Measurements from ENCODE around the gene CNOT10.
"Not testable (repeated sequence)": the region's sequence is repeated elsewhere in the genome, so short reads cannot be mapped to it uniquely, and the experiment has no call there.

Gene CNOT10

DNA sequence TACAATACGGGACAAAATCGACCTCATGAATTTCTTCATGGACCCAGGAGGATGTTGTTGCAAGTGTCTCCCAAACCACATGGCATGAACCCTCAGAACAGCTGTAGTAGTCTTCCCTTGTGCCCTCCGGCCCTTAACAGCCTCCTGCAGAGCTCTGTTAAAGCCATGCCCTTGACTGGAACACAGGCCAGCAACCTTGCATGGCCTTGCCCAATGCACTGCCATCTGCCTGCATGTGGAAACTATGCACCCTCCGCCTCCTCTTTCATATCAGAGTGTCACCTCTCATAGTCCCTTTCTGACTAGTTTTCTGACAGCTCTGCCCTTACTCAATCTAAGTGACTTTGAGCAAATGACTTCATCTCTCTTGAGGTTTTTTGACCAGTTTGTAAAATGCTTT is 93.4 kb downstream of the CNOT10 start:
- Histone ChIP-seq H3K27me3 (ENCODE audit: control insufficient read depth, insufficient read depth, low read length) (peaks cover 4% of the 10 kb centered on the region), H3K4me3 (ENCODE audit: low read length) (no peak overlapping the region), H3K9ac (ENCODE audit: low read length) (no peak overlapping the region), H3K9me3 (ENCODE audit: control insufficient read depth, low read length) (no peaks in the 10 kb centered on the region), H3K36me3 (ENCODE audit: control insufficient read depth, insufficient read depth, low read length) (no peaks in the 10 kb centered on the region), H3K4me1 (ENCODE audit: control insufficient read depth, insufficient read depth, low read length) (peaks cover 4% of the 10 kb centered on the region)

GRCh38 chr3:32780071-32780734 is 95.2 kb downstream of the CNOT10 start:
- no peak overlapping the region for H3K4me3 ChIP-seq (ENCODE audit: low read length)
- no peaks in the 10 kb centered on the region for H3K9me3 ChIP-seq (ENCODE audit: control insufficient read depth, low read length)
- peaks cover 4% of the 10 kb centered on the region for H3K4me1 ChIP-seq (ENCODE audit: control insufficient read depth, insufficient read depth, low read length)
- H3K27me3 ChIP-seq (ENCODE audit: control insufficient read depth, insufficient read depth, low read length), result peaks cover 4% of the 10 kb centered on the region
- no peaks in the 10 kb centered on the region for H3K36me3 ChIP-seq (ENCODE audit: control insufficient read depth, insufficient read depth, low read length)
- H3K9ac ChIP-seq (ENCODE audit: low read length), result no peak overlapping the region

DNA sequence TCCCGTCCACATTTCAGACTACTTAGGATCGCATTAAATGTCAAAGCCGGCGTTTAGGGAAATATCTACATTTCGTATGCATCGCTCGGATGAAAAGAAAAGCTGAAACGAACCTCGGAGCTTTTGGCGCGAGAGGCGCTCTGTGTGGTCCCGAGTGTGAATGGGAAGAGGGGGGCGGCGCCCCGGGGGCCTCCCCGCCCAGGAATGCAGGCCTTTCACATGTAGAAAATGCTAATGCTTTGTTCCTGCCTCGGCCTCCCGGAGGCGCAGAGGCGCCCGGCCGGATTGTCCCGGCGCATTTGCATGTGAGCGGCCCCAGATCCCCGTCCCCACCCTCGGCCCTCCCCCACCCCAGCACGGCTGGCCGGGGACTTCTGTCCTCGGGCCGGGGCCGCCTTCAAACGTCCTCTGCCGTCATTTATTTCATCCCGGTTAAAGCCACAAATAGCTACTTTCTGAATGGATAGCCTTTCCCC is 95.8 kb downstream of the CNOT10 start:
- H3K4me3 ChIP-seq (ENCODE audit: low read length), result peak overlapping the region; percentile 66
- no peaks in the 10 kb centered on the region for H3K36me3 ChIP-seq (ENCODE audit: control insufficient read depth, insufficient read depth, low read length)
- H3K9me3 ChIP-seq (ENCODE audit: control insufficient read depth, low read length), result no peaks in the 10 kb centered on the region
- no peak overlapping the region for H3K9ac ChIP-seq (ENCODE audit: low read length)
- peaks cover 4% of the 10 kb centered on the region for H3K27me3 ChIP-seq (ENCODE audit: control insufficient read depth, insufficient read depth, low read length)
- H3K4me1 ChIP-seq (ENCODE audit: control insufficient read depth, insufficient read depth, low read length), result peaks cover 4% of the 10 kb centered on the region

DNA sequence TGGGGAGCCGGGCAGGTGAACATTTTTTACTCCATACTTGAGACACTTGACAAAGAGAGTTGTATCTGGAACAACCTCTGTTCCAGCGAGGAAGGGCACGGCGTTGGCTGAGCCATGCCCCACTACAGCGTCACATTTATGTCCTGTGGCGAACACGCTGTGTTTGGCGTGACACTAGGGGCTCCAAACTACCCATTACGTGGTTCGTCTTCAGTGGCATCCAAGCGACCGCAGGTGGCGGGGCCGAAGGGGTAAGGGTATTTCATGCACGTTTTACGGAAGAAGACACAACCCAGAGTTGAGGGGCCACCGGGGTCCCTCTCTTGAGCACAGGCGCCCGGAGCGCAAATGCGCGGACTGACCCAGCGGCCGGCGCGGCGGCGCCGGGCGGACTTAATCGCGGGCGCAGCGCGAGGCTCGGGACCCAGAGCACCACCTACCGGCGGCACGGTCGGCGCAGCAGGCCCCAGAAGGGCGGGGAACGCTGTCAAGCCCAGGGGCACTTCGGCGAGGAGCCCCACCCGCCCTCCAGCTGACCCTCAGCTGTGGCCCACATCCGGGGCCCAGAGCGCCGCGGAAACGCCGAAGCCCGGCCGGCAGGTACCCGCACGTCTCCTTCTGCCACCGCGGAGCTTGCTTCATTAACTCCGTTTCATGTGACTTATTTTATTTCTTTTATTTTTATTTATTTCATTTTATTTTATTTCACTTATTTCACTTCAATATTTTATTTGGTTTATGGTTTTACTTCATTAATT is 96.4 kb downstream of the CNOT10 start:
- H3K4me3 ChIP-seq (ENCODE audit: low read length), result peak overlapping the region; percentile 66
- no peak overlapping the region for H3K9ac ChIP-seq (ENCODE audit: low read length)
- peaks cover 4% of the 10 kb centered on the region for H3K27me3 ChIP-seq (ENCODE audit: control insufficient read depth, insufficient read depth, low read length)
- H3K9me3 ChIP-seq (ENCODE audit: control insufficient read depth, low read length), result no peaks in the 10 kb centered on the region
- H3K4me1 ChIP-seq (ENCODE audit: control insufficient read depth, insufficient read depth, low read length), result peaks cover 4% of the 10 kb centered on the region
- H3K36me3 ChIP-seq (ENCODE audit: control insufficient read depth, insufficient read depth, low read length), result no peaks in the 10 kb centered on the region

DNA sequence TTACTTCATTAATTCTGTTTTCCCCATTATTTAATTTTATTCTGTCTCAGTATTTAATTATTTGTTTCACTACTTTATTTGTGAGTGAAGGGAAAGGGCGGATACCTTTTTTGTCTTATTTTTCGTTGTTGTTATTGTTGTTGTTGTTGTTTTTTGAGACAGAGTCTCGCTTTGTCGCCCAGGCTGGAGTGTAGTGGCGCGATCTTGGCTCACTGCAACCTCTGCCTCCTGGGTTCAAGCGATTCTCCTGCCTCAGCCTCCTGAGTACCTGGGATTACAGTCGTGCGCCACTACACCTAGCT is 96.9 kb downstream of the CNOT10 start:
- not testable (repeated sequence) for H3K9me3 ChIP-seq (ENCODE audit: control insufficient read depth, low read length); H3K4me1 ChIP-seq (ENCODE audit: control insufficient read depth, insufficient read depth, low read length); H3K27me3 ChIP-seq (ENCODE audit: control insufficient read depth, insufficient read depth, low read length); H3K4me3 ChIP-seq (ENCODE audit: low read length); H3K36me3 ChIP-seq (ENCODE audit: control insufficient read depth, insufficient read depth, low read length); H3K9ac ChIP-seq (ENCODE audit: low read length)

- H3K4me3 ChIP-seq (ENCODE audit: low read length), result no peak overlapping the region
- no peak overlapping the region for H3K9ac ChIP-seq (ENCODE audit: low read length)
- H3K36me3 ChIP-seq (ENCODE audit: control insufficient read depth, insufficient read depth, low read length), result no peaks in the 10 kb centered on the region
- peaks cover 4% of the 10 kb centered on the region for H3K4me1 ChIP-seq (ENCODE audit: control insufficient read depth, insufficient read depth, low read length)
- H3K9me3 ChIP-seq (ENCODE audit: control insufficient read depth, low read length), result no peaks in the 10 kb centered on the region
- H3K27me3 ChIP-seq (ENCODE audit: control insufficient read depth, insufficient read depth, low read length), result peaks cover 4% of the 10 kb centered on the region
Measured at GRCh38 chr3:32782407-32782806, 97.4 kb downstream of the CNOT10 start.

- no peaks in the 10 kb centered on the region for H3K4me1 ChIP-seq (ENCODE audit: control insufficient read depth, insufficient read depth, low read length)
- H3K9ac ChIP-seq (ENCODE audit: low read length), result no peak overlapping the region
- no peak overlapping the region for H3K4me3 ChIP-seq (ENCODE audit: low read length)
- H3K9me3 ChIP-seq (ENCODE audit: control insufficient read depth, low read length), result no peaks in the 10 kb centered on the region
- H3K36me3 ChIP-seq (ENCODE audit: control insufficient read depth, insufficient read depth, low read length), result no peaks in the 10 kb centered on the region
- H3K27me3 ChIP-seq (ENCODE audit: control insufficient read depth, insufficient read depth, low read length), result no peaks in the 10 kb centered on the region
Measured at GRCh38 chr3:32791833-32792232, 106.8 kb downstream of the CNOT10 start.

DNA sequence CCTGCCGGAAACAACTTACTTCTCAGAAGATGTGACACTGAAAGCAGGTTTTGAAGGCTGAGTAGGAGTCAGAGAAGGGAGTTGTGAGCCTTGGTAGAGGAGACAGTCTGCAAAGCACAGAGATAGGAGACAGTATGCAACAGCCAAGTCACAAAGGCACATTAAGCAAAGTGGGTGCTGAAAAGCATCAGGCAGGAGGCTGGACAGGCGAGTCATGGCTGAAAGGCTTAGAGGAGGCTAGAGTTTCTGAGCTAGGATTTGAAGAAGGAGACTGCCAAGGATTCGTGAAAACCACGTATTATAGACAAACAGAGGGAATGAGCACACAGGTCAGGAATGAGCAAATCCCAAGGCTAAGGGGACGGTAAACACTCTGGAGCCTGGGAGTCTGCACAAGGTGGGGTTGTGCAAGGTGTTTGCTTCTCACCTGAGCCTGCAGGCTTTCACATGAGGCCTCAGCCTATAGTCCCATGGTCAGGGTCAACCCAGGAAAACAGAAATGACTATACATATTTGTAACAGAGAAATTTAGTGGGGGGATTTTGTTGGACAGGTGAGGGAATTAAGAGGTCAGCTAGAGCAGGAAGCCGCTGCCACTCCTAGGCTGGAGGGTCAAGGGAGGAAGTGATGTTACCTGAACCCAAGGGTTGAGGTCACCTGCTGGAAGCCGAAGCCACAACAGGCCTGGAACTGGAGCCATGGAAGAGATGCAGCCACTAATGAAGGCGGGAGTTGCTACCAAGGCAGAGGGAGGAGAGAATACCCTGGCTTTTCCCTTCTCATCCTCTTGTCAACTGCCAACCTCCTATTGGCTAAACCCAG is 109.7 kb downstream of the CNOT10 start:
- H3K9me3 ChIP-seq (ENCODE audit: control insufficient read depth, low read length), result no peaks in the 10 kb centered on the region
- H3K4me3 ChIP-seq (ENCODE audit: low read length), result no peak overlapping the region
- no peaks in the 10 kb centered on the region for H3K36me3 ChIP-seq (ENCODE audit: control insufficient read depth, insufficient read depth, low read length)
- no peaks in the 10 kb centered on the region for H3K27me3 ChIP-seq (ENCODE audit: control insufficient read depth, insufficient read depth, low read length)
- no peak overlapping the region for H3K9ac ChIP-seq (ENCODE audit: low read length)
- H3K4me1 ChIP-seq (ENCODE audit: control insufficient read depth, insufficient read depth, low read length), result no peaks in the 10 kb centered on the region

GRCh38 chr3:32796384-32796950 is 111.5 kb downstream of the CNOT10 start:
- H3K9me3 ChIP-seq (ENCODE audit: control insufficient read depth, low read length); H3K36me3 ChIP-seq (ENCODE audit: control insufficient read depth, insufficient read depth, low read length); H3K9ac ChIP-seq (ENCODE audit: low read length); H3K4me3 ChIP-seq (ENCODE audit: low read length); H3K27me3 ChIP-seq (ENCODE audit: control insufficient read depth, insufficient read depth, low read length); H3K4me1 ChIP-seq (ENCODE audit: control insufficient read depth, insufficient read depth, low read length): not testable (repeated sequence)

DNA sequence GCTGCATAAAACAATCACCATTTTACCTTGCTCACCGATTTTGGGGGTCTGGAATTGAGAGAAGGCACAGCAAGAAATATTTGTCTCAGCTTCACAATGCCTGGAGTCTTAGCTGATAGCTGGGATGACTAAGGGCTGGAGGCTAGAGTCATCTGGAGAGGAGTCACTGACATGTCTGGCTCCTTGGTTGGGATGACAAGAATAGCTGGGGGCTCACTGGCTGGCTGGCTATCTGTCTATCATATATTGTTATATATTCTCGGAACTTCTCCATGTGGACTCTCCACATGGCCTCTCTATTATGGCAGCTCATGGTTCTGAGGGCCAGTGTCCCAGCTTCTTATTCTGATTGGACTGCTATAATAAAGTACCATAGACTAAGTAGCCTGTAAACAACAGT is 112.8 kb downstream of the CNOT10 start:
- H3K27me3 ChIP-seq (ENCODE audit: control insufficient read depth, insufficient read depth, low read length), result no peaks in the 10 kb centered on the region
- no peaks in the 10 kb centered on the region for H3K9me3 ChIP-seq (ENCODE audit: control insufficient read depth, low read length)
- H3K36me3 ChIP-seq (ENCODE audit: control insufficient read depth, insufficient read depth, low read length), result no peaks in the 10 kb centered on the region
- H3K4me3 ChIP-seq (ENCODE audit: low read length), result no peak overlapping the region
- no peak overlapping the region for H3K9ac ChIP-seq (ENCODE audit: low read length)
- no peaks in the 10 kb centered on the region for H3K4me1 ChIP-seq (ENCODE audit: control insufficient read depth, insufficient read depth, low read length)

DNA sequence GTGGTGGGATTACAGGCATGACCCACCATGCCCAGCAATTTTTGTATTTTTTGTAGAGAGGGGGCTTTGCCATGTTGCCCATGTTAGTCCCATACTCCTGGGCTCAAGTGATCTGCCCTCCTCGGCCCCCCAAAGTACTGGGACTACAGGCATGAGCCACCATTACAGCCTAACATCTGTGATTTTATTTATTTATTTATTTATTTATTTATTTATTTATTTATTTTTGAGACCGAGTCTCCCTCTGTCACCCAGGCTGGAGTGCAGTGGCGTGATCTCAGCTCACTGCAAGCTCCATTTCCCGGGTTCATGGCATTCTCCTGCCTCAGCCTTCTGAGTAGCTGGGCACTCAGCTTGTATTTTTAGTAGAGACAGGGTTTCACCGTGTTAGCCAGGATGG is 116.5 kb downstream of the CNOT10 start:
- H3K27me3 ChIP-seq (ENCODE audit: control insufficient read depth, insufficient read depth, low read length); H3K9ac ChIP-seq (ENCODE audit: low read length); H3K4me1 ChIP-seq (ENCODE audit: control insufficient read depth, insufficient read depth, low read length); H3K9me3 ChIP-seq (ENCODE audit: control insufficient read depth, low read length); H3K4me3 ChIP-seq (ENCODE audit: low read length); H3K36me3 ChIP-seq (ENCODE audit: control insufficient read depth, insufficient read depth, low read length): not testable (repeated sequence)

DNA sequence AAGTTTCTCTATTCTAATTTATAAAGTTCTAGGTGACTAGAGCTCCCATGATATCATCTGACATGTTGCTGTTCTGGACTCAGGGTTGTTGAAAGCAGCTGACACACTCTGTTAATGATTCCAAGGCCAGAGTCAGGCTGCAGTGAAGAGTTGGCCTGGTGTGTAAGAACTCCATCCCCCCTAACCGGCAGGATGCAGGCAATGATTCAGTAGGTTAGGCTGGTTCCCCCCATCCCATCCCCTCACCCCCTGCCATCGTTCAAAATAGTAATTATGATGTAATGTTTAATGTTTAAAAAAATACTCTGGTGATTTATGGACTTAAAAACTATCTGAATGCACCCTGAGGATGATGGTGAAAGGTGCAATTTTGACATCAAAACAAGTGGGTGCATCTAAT is 128.2 kb downstream of the CNOT10 start:
- H3K4me1 ChIP-seq (ENCODE audit: control insufficient read depth, insufficient read depth, low read length), result peaks cover 13% of the 10 kb centered on the region
- no peak overlapping the region for H3K9ac ChIP-seq (ENCODE audit: low read length)
- peaks cover 37% of the 10 kb centered on the region for H3K27me3 ChIP-seq (ENCODE audit: control insufficient read depth, insufficient read depth, low read length)
- H3K36me3 ChIP-seq (ENCODE audit: control insufficient read depth, insufficient read depth, low read length), result no peaks in the 10 kb centered on the region
- H3K4me3 ChIP-seq (ENCODE audit: low read length), result no peak overlapping the region
- no peaks in the 10 kb centered on the region for H3K9me3 ChIP-seq (ENCODE audit: control insufficient read depth, low read length)
